Aorta (tissue), 5 donors: ENCODE measurements around the gene ABLIM2. TPM values are rescaled to one million over a fixed set of nuclear protein-coding genes. Genes with fewer than 3 reads are reported as not detected.

Source experiments
- ATAC-seq: fragments of 200-7000 bp; cut with Tn5 transposase; one replicate; pipeline ENCODE4 v1.9.1; 2022; ENCODE audit warnings: moderate library complexity; ENCODE audit not compliant: low FRiP score
- DNase-seq, 2 donors: peaks; one replicate each; pipeline ENCODE4 v3.0.0-alpha.2; 2020
- H3K27ac ChIP-seq, 2 donors: one replicate each; pipeline ENCODE4 v1.5.1; 2013; ENCODE audit warnings: low read length in 2 of 2, mild to moderate bottlenecking in 2 of 2, moderate library complexity in 2 of 2, control low read depth in 1 of 2, inconsistent platforms in 1 of 2, low read depth in 1 of 2
- H3K27me3 ChIP-seq, 2 donors: one replicate each; pipeline ENCODE4 v1.6.1; 2013; ENCODE audit warnings: control low read depth in 1 of 2, low read length in 1 of 2, mild to moderate bottlenecking in 1 of 2, moderate library complexity in 1 of 2; ENCODE audit not compliant: insufficient read depth in 2 of 2, control insufficient read depth in 1 of 2
- H3K36me3 ChIP-seq, 2 donors: one replicate each; pipeline ENCODE4 v1.6.1; 2013; ENCODE audit warnings: control low read depth in 1 of 2, low read length in 1 of 2, mild to moderate bottlenecking in 1 of 2; ENCODE audit not compliant: insufficient read depth in 2 of 2, control insufficient read depth in 1 of 2
- H3K4me1 ChIP-seq, 2 donors: one replicate each; pipeline ENCODE4 v1.6.1; 2013; ENCODE audit warnings: low read length in 2 of 2, control low read depth in 1 of 2, mild to moderate bottlenecking in 1 of 2, moderate library complexity in 1 of 2; ENCODE audit not compliant: insufficient read depth in 2 of 2, control insufficient read depth in 1 of 2
- H3K4me3 ChIP-seq, 2 donors: one replicate each; pipeline ENCODE4 v1.5.1; 2013; ENCODE audit warnings: low read length in 2 of 2, control low read depth in 1 of 2, mild to moderate bottlenecking in 1 of 2
- H3K9me3 ChIP-seq: one replicate; pipeline ENCODE4 v1.6.1; 2013; ENCODE audit warnings: mild to moderate bottlenecking, low read length; ENCODE audit not compliant: control insufficient read depth
- whole genome bisulfite sequencing, 2 donors: extraction: QIAGEN DNeasy Blood & Tissue Kit; methylation state at CpG; one replicate each; pipeline ENCODE4 v1.1.7; 2013; 5-methylcytosine and 5-hydroxymethylcytosine counted together
- intact Hi-C, 2 donors: fragments of 100-400 bp; cut with DNase I; formaldehyde crosslinking; loops; one replicate each; pipeline versions ENCODE4 v1.14.2 to v1.15.0; 2022
- polyA plus RNA-seq, 2 donors: library from polyadenylated mRNA; stranded (reverse); fragments of 200-250 nt; gene quantifications; one replicate each; pipeline ENCODE4 v1.2.3, GENCODE V29; 2013
- total RNA-seq, 2 donors: library from RNA; stranded (reverse); fragmentation: NEBNext Ultra II Directional; extraction: Animal tissue kit (Norgen Biotek cat#: 25700); gene quantifications; one replicate each; pipeline ENCODE4 v1.2.1, GENCODE V29; 2021
- donor health status: healthy with polysubstance abuse.
- donor health status: Bipolar disorder and iron deficiency.
- donor health status: DM: no; HTN: no; CAD: no.
- donor health status: DM: no; HTN: no; CAD: no.
- donor health status: DM: yes; HTN: yes; CAD: no.

ABLIM2 gene
- total and polyA plus RNA-seq, 4 donors, result 5.3 to 20.2 (median 11.1) TPM

- H3K36me3 ChIP-seq, result no peaks in the 10 kb centered on the region
- DNase-seq, result no peak
- no peak for ATAC-seq
- no peaks in the 10 kb centered on the region for H3K27me3 ChIP-seq
- intact Hi-C loops, result no loop called here
- WGBS, 2 donors, result 82 to 85% methylated on average over 12 of the region's 12 CpGs
- H3K4me3 ChIP-seq, result no peak overlapping the region
- H3K9me3 ChIP-seq, result no peaks in the 10 kb centered on the region
- no peak overlapping the region for H3K27ac ChIP-seq
- H3K4me1 ChIP-seq, result no peaks in the 10 kb centered on the region
These were observed 38.1 kb downstream of the ABLIM2 start for GRCh38 chr4:8120501-8120900.

- no peak for DNase-seq
- no peak for ATAC-seq
- WGBS, 2 donors, result 90% methylated on average over 18 of the region's 18 CpGs
- no peak overlapping the region for H3K4me3 ChIP-seq
- no peak overlapping the region for H3K27ac ChIP-seq
- no peaks in the 10 kb centered on the region for H3K9me3 ChIP-seq
- no peaks in the 10 kb centered on the region for H3K27me3 ChIP-seq
- H3K4me1 ChIP-seq, result no peaks in the 10 kb centered on the region
- intact Hi-C loops, result no loop called here
- no peaks in the 10 kb centered on the region for H3K36me3 ChIP-seq
These were observed 38.7 kb downstream of the ABLIM2 start for GRCh38 chr4:8119877-8120276.

GRCh38 chr4:8118531-8118930 is 40.1 kb downstream of the ABLIM2 start:
- Histone ChIP-seq H3K27me3 (no peaks in the 10 kb centered on the region), H3K4me1 (no peaks in the 10 kb centered on the region), H3K9me3 (no peaks in the 10 kb centered on the region), H3K27ac (no peak overlapping the region), H3K36me3 (no peaks in the 10 kb centered on the region), H3K4me3 (no peak overlapping the region)
- 96% methylated on average over 6 of the region's 6 CpGs for WGBS, 2 donors
- no peak for DNase-seq
- no peak for ATAC-seq
- intact Hi-C loops, result no loop called here

GRCh38 chr4:8118035-8118434 is 40.6 kb downstream of the ABLIM2 start:
- H3K36me3 ChIP-seq, result no peaks in the 10 kb centered on the region
- 83 to 86% methylated on average over 6 of the region's 6 CpGs for WGBS, 2 donors
- no peak overlapping the region for H3K4me3 ChIP-seq
- intact Hi-C loops, result no loop called here
- ATAC-seq (no peak), DNase-seq (no peak)
- no peaks in the 10 kb centered on the region for H3K27me3 ChIP-seq
- H3K4me1 ChIP-seq, result no peaks in the 10 kb centered on the region
- no peaks in the 10 kb centered on the region for H3K9me3 ChIP-seq
- H3K27ac ChIP-seq, result no peak overlapping the region

GRCh38 chr4:8117278-8117682 is 41.3 kb downstream of the ABLIM2 start:
- Histone ChIP-seq H3K4me1 (no peaks in the 10 kb centered on the region), H3K27me3 (no peaks in the 10 kb centered on the region), H3K4me3 (no peak overlapping the region), H3K9me3 (no peaks in the 10 kb centered on the region), H3K36me3 (no peaks in the 10 kb centered on the region), H3K27ac (no peak overlapping the region)
- DNase-seq (no peak), ATAC-seq (peak; percentile 20)
- intact Hi-C loops, result no loop called here
- WGBS, 2 donors, result 58 to 71% methylated on average over 4 of the region's 4 CpGs

GRCh38 chr4:8115916-8116315 is 42.7 kb downstream of the ABLIM2 start:
- Histone ChIP-seq H3K27ac (no peak overlapping the region), H3K27me3 (no peaks in the 10 kb centered on the region), H3K4me3 (no peak overlapping the region), H3K36me3 (no peaks in the 10 kb centered on the region), H3K4me1 (no peaks in the 10 kb centered on the region), H3K9me3 (no peaks in the 10 kb centered on the region)
- peak in 1 of 2 donors; percentile 18 for DNase-seq
- intact Hi-C loops, result no loop called here
- ATAC-seq, result no peak
- WGBS, 2 donors, result 79 to 84% methylated on average over 8 of the region's 8 CpGs

- WGBS, 2 donors, result 84 to 88% methylated on average over 5 of the region's 5 CpGs
- no peak for DNase-seq
- no peak for ATAC-seq
These were observed 43.5 kb downstream of the ABLIM2 start for GRCh38 chr4:8115203-8115520.

GRCh38 chr4:8114456-8115202 is 44.0 kb downstream of the ABLIM2 start:
- Histone ChIP-seq H3K27me3 (no peaks in the 10 kb centered on the region), H3K9me3 (no peaks in the 10 kb centered on the region), H3K4me1 (no peaks in the 10 kb centered on the region), H3K27ac (no peak overlapping the region), H3K36me3 (no peaks in the 10 kb centered on the region), H3K4me3 (no peak overlapping the region)
- WGBS, 2 donors, result 78 to 87% methylated on average over 21 of the region's 21 CpGs
- ATAC-seq (peak; percentile 16), DNase-seq (peak in 1 of 2 donors; percentile 27)
- intact Hi-C loops, result no loop called here

More at GRCh38 chr4:8115203-8115520, 43.5 kb downstream of the ABLIM2 start:
- Histone ChIP-seq H3K4me1 (no peaks in the 10 kb centered on the region), H3K4me3 (no peak overlapping the region), H3K9me3 (no peaks in the 10 kb centered on the region), H3K27ac (no peak overlapping the region), H3K27me3 (no peaks in the 10 kb centered on the region), H3K36me3 (no peaks in the 10 kb centered on the region)
- intact Hi-C loops, result no loop called here

- DNase-seq (no peak), ATAC-seq (no peak)
- H3K9me3 ChIP-seq, result no peaks in the 10 kb centered on the region
- no peak overlapping the region for H3K27ac ChIP-seq
- WGBS, 2 donors, result 83 to 88% methylated on average over 15 of the region's 15 CpGs
- no peaks in the 10 kb centered on the region for H3K4me1 ChIP-seq
- H3K27me3 ChIP-seq, result no peaks in the 10 kb centered on the region
- no peak overlapping the region for H3K4me3 ChIP-seq
- no peaks in the 10 kb centered on the region for H3K36me3 ChIP-seq
- intact Hi-C loops, result no loop called here
These were observed 44.8 kb downstream of the ABLIM2 start for GRCh38 chr4:8113611-8114377.
